CD4-positive, alpha-beta T cell treated with Interleukin-15 for 4 hours (primary cell): ENCODE measurements around the gene SIAE.

Source experiments
- DNase-seq: peaks from one replicate; pipeline ENCODE4 v3.0.0-alpha.2; 2020; ENCODE audit warnings: low spot score

The SIAE gene, protein sequence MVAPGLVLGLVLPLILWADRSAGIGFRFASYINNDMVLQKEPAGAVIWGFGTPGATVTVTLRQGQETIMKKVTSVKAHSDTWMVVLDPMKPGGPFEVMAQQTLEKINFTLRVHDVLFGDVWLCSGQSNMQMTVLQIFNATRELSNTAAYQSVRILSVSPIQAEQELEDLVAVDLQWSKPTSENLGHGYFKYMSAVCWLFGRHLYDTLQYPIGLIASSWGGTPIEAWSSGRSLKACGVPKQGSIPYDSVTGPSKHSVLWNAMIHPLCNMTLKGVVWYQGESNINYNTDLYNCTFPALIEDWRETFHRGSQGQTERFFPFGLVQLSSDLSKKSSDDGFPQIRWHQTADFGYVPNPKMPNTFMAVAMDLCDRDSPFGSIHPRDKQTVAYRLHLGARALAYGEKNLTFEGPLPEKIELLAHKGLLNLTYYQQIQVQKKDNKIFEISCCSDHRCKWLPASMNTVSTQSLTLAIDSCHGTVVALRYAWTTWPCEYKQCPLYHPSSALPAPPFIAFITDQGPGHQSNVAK

GRCh38 chr11:124673333-124674167 lies at the start of gene SIAE, which contains the start of gene SPA17:
SIAE (minus strand) TSS chr11:124673739; CDS start chr11:124673708, 31 bp downstream.
SPA17 (plus strand) TSS chr11:124673904; CDS start chr11:124675265, 1,361 bp downstream.
- DNase-seq = peak; percentile 89

DNA sequence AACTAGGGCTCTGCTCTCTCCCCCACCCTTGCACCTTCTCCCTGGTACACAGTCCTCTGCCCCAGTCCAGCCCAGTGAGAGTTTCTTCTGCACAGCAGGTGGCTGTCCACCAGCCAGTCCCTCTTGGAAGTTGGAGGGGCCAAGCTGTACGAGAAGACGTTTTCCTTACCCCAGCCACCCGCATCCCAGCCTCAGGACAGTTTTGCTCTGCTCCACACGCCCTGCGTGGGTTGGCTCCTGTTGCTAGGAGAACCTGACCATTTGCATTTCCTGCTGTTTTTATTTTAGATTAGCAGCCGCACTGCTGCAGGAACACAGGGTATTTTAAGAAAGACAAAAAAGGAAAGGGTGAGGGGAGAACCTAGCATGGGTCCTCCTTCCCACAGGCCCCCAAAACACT lies 48.6 kb upstream of the SIAE start:
- DNase-seq = no peak

GRCh38 chr11:124719534-124719933 lies 46.0 kb upstream of the SIAE start:
- DNase-seq = no peak

- DNase-seq = no peak
Observed at GRCh38 chr11:124718801-124719200, 45.3 kb upstream of the SIAE start.

GRCh38 chr11:124717786-124718651 lies 44.5 kb upstream of the SIAE start:
- DNase-seq = peak; percentile 19

DNA sequence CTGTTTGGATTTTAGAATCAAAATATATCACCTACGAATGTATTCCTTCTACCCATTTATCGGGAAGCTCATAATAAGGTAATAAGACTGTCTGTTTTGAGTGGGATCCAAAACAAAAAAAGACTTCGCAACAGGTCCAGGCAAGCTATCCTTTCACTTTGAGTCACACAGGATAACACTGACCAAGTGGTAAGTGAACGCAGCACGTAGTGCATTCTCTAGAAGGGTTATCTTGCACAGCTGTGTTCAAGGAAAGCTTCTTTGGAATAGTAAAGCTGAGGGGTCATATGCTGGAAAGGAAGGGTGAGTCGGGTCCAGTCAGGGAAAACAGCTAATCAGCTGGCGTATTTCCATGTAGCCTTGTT lies 43.9 kb upstream of the SIAE start:
- DNase-seq = no peak

GRCh38 chr11:124716591-124716990 lies 43.1 kb upstream of the SIAE start:
- no peak for DNase-seq

- no peak for DNase-seq
Observed at GRCh38 chr11:124712392-124712791, 38.9 kb upstream of the SIAE start.

- no peak for DNase-seq
Observed at GRCh38 chr11:124707829-124708228, 34.3 kb upstream of the SIAE start.

DNA sequence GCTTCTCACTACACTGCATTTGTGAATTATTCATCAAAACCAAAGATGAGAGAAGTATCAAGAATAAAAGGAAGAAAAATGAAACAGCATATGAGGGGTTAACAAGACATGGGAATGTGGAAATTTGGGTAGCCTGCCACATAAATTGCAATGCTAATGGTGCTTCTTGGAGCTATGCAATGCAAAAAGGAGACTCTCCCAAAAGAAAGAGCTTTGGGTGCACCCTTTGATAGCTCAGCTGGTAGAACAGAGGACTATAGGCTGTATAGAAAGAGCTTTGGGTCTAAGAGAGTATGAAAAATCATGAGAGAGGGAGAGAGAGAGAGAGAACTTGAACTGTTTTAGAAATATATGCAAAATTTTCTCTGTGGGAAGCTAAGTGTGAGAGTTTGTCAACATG lies 26.5 kb upstream of the SIAE start:
- DNase-seq = no peak

DNA sequence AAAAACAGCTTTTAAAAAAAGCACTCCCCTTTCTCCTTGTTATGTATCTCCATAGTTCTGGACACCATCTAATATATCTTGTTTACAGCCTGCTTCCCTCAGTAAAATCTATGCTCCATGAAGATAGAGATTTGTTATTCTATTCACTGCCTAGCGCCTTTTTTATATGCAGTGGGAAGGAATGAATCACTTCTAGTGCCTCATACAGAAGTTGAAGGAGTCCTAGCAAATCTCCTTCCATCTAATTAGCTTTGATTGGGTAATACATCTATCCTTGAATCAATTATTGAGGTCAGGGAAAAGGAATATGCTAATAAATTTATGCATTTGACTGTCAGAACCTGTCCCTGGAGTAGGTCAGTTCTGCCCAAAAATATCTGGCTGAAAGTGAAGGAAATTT lies 26.0 kb upstream of the SIAE start:
- DNase-seq = no peak

GRCh38 chr11:124693142-124693541 lies 19.6 kb upstream of the SIAE start:
- DNase-seq = no peak

GRCh38 chr11:124682443-124682842 lies 8.9 kb upstream of the SIAE start:
- DNase-seq = no peak

GRCh38 chr11:124681421-124681820 lies 7.9 kb upstream of the SIAE start:
- DNase-seq = no peak

GRCh38 chr11:124678416-124678815 lies 4.9 kb upstream of the SIAE start:
- DNase-seq = no peak

- no peak for DNase-seq
Observed at GRCh38 chr11:124676386-124676785, 2.8 kb upstream of the SIAE start.

DNA sequence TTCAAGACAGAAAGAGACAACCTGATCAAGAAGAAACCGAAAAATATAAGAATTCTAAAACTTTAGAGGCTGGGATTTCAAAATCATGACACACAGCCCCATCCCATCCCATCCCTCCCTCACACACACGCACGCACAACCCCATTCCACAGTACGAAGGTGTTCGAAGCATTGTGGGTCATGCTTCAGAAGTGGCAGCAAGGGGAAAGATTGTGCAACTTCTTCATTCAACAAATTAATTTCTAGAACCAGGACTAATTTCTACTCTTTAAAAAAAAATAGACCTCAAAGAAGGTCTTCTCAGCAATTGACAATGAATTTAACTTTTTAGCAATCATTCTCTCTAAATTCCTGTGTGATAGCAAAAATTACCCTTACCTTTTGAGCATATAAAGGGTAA lies 1.0 kb upstream of the SIAE start:
- DNase-seq = no peak

- no peak for DNase-seq
Observed at GRCh38 chr11:124674168-124674517, 604 bp upstream of the SIAE start.

GRCh38 chr11:124672536-124673215 lies 863 bp downstream of the SIAE start:
- no peak for DNase-seq

GRCh38 chr11:124670732-124671131 lies 2.8 kb downstream of the SIAE start:
- DNase-seq = peak; percentile 36

GRCh38 chr11:124669193-124669592 lies 4.3 kb downstream of the SIAE start:
- DNase-seq = peak; percentile 68
